ENCODE data around the gene KLF16. TPM values are rescaled to one million over a fixed set of nuclear protein-coding genes. Genes with fewer than 3 reads are reported as not detected.

The KLF16 gene
- total and polyA plus RNA-seq, 9 of the 15 experiments (the other 6 are each of a cell fraction or from before 2014, with no cell fraction given), result 0.04 to 60.4 (median 6.8) TPM

- TF ChIP-seq ZNF263 (CRISPR knock-in tag; IDR thresholded peaks at IDR 0.05; ENCODE audit: borderline replicate concordance) (no peak; the same call in 1 of the 2 replicates), MAX (CRISPR knock-in tag; IDR thresholded peaks at IDR 0.05) (peak; percentile 28; the same call in 1 of the 2 replicates), MTA3 (IDR thresholded peaks at IDR 0.05; ENCODE audit: borderline replicate concordance) (peak; percentile 62; the same call in 1 of the 2 replicates), IRF9 (tag; IDR thresholded peaks at IDR 0.05) (no peak), ZNF12 (CRISPR knock-in tag; IDR thresholded peaks at IDR 0.05) (peak; percentile 4; the same call in 1 of the 2 replicates), NR2C2 (CRISPR knock-in tag; IDR thresholded peaks at IDR 0.05) (no peak), NR2C2 (tag; IDR thresholded peaks at IDR 0.05) (no peak; the same call in 1 of the 2 replicates), RBM15 (IDR thresholded peaks at IDR 0.05; ENCODE audit: insufficient read depth, low read length) (no peak), CEBPB (tag; IDR thresholded peaks at IDR 0.05) (peak; percentile 33; the same call in 1 of the 2 replicates), NBN (IDR thresholded peaks at IDR 0.05; ENCODE audit: low read depth) (peak; percentile 81), NFYB (IDR thresholded peaks at IDR 0.05; ENCODE audit: extremely low read depth, insufficient read length) (no peak), MNT (conservative IDR thresholded peaks at IDR 0.05) (peak; percentile 39 to 74; a peak in 3 of 4 replicates), ZNF609 (CRISPR knock-in tag; IDR thresholded peaks at IDR 0.05; ENCODE audit: borderline replicate concordance) (no peak), TBP (optimal IDR thresholded peaks at IDR 0.05; ENCODE audit: low read depth, low read length) (peak; percentile 39), ZNF77 (CRISPR knock-in tag; IDR thresholded peaks at IDR 0.05) (no peak), ETS1 (conservative IDR thresholded peaks at IDR 0.05; ENCODE audit: control insufficient read depth, low read depth, low read length) (no peak), ELF4 (CRISPR knock-in tag; IDR thresholded peaks at IDR 0.05) (no peak), TAF7 (tag; IDR thresholded peaks at IDR 0.05) (no peak), U2AF2 (optimal IDR thresholded peaks at IDR 0.05; ENCODE audit: low read depth, low read length) (no peak)
Measured at GRCh38 chr19:1812426-1813191, 50.8 kb downstream of the KLF16 start (continued).
